A673 (cell line): ENCODE results near the gene ADAMTS2. TPM values are rescaled to one million over a fixed set of nuclear protein-coding genes. Genes with fewer than 3 reads are reported as not detected.

ENCODE experiments used
- BruUV-seq: library from RNA; stranded (reverse); fragments of 400-500 nt; replicated peaks from 2 replicates; lab custom pipeline; 2021; lab: Mats Ljungman, UMichigan
- CTCF ChIA-PET: fragments of 300-600 bp; sonication (Branson Sonifier 250); formaldehyde crosslinking; loops from one replicate; lab custom pipeline; 2022; ENCODE audit warnings: antibody characterized with exemption; lab: Charles Lee
- POLR2A ChIA-PET: fragments of 300-600 bp; sonication (Branson Sonifier 250); formaldehyde crosslinking; loops from one replicate; lab custom pipeline; 2022; ENCODE audit warnings: antibody characterized with exemption; ENCODE audit not compliant: low non-redundant PET; lab: Charles Lee
- DNase-seq: peaks from one replicate; pipeline ENCODE4 v3.0.0-alpha.2; 2015; ENCODE audit warnings: low spot score
- H3K27ac ChIP-seq: fragments of 200-600 bp; sonication (generic); 2 replicates; pipeline ENCODE4 v1.5.1; 2016; ENCODE audit warnings: mixed run types, low read depth, mild to moderate bottlenecking, mixed read lengths, antibody characterized with exemption, low read length; ENCODE audit not compliant: poor library complexity, severe bottlenecking
- H3K27me3 ChIP-seq: fragments of 200-600 bp; sonication (generic); replicated peaks from 2 replicates; pipeline ENCODE4 v1.6.1; 2017; ENCODE audit warnings: mixed run types, low read depth, mild to moderate bottlenecking, mixed read lengths, antibody characterized with exemption, low read length; ENCODE audit not compliant: insufficient read depth, poor library complexity
- H3K36me3 ChIP-seq: fragments of 200-600 bp; sonication (generic); 2 replicates; pipeline ENCODE4 v1.6.1; 2016; ENCODE audit warnings: mixed run types, mild to moderate bottlenecking, mixed read lengths, antibody characterized with exemption, low read length; ENCODE audit not compliant: insufficient read depth, poor library complexity, severe bottlenecking
- H3K4me1 ChIP-seq: fragments of 200-600 bp; sonication (generic); 2 replicates; pipeline ENCODE4 v1.6.1; 2017; ENCODE audit warnings: mixed run types, mild to moderate bottlenecking, mixed read lengths, antibody characterized with exemption, low read length; ENCODE audit not compliant: insufficient read depth, poor library complexity, severe bottlenecking
- H3K4me3 ChIP-seq: fragments of 200-600 bp; sonication (generic); 2 replicates; pipeline ENCODE4 v1.5.1; 2016; ENCODE audit warnings: low read depth, mixed run types, mild to moderate bottlenecking, mixed read lengths, low read length; ENCODE audit not compliant: poor library complexity, severe bottlenecking
- H3K9me3 ChIP-seq: fragments of 200-600 bp; sonication (generic); 2 replicates; pipeline ENCODE4 v1.6.1; 2016; ENCODE audit warnings: mixed run types, low read depth, mild to moderate bottlenecking, mixed read lengths, antibody characterized with exemption, low read length; ENCODE audit not compliant: poor library complexity, severe bottlenecking
- CTCF ChIP-seq: fragments of 300-800, 200-600 bp; sonication (generic); conservative IDR thresholded peaks from 2 replicates; pipeline ENCODE4 v1.5.1; 2017; ENCODE audit warnings: low read depth, mild to moderate bottlenecking, antibody characterized with exemption, low read length, moderate library complexity, mixed read lengths
- EZH2 ChIP-seq: fragments of 200-600 bp; sonication (generic); IDR thresholded peaks from 2 replicates; pipeline ENCODE4 v1.6.1; 2017; ENCODE audit warnings: borderline replicate concordance, low read depth, mild to moderate bottlenecking, mixed read lengths, antibody characterized with exemption, low read length; ENCODE audit not compliant: poor library complexity, severe bottlenecking
- intact Hi-C: fragments of 100-400 bp; cut with micrococcal nuclease; formaldehyde crosslinking; loops from one replicate; pipeline ENCODE4 v1.10.0; 2022; ENCODE audit not compliant: unreplicated experiment
- total RNA-seq: library from RNA; stranded (reverse); gene quantifications from 2 replicates; pipeline ENCODE4 v1.2.3, GENCODE V29; 2021

The ADAMTS2 gene
- total RNA-seq, 1 experiment from 2014 or later: 0.39 TPM

GRCh38 chr5:179337796-179338676 lies 7.2 kb downstream of the ADAMTS2 start:
- POLR2A ChIA-PET: no interaction called here
- Histone ChIP-seq H3K36me3 (no peaks in the 10 kb centered on the region), H3K4me3 (no peak overlapping the region), H3K27me3 (peaks cover 24% of the 10 kb centered on the region), H3K9me3 (no peaks in the 10 kb centered on the region), H3K4me1 (no peaks in the 10 kb centered on the region), H3K27ac (no peak overlapping the region)
- CTCF ChIA-PET: no interaction called here
- no peak for DNase-seq
- BruUV-seq: no TSS peak
- intact Hi-C loops: no loop called here
- TF ChIP-seq EZH2 (no peak), CTCF (no peak)

- H3K36me3 ChIP-seq: no peaks in the 10 kb centered on the region
- no peak for TF ChIP-seq CTCF
- no TSS peak for BruUV-seq
- H3K9me3 ChIP-seq: no peaks in the 10 kb centered on the region
- no peak overlapping the region for H3K4me3 ChIP-seq
- ChIA-PET POLR2A (no interaction called here), CTCF (no interaction called here)
- DNase-seq: no peak
- intact Hi-C loops: no loop called here
- no peak overlapping the region for H3K27ac ChIP-seq
- peaks cover 15% of the 10 kb centered on the region for H3K27me3 ChIP-seq
- H3K4me1 ChIP-seq: no peaks in the 10 kb centered on the region
These were observed 8.1 kb downstream of the ADAMTS2 start for GRCh38 chr5:179336871-179337795.

GRCh38 chr5:179336126-179336870 lies 9.0 kb downstream of the ADAMTS2 start:
- Histone ChIP-seq H3K4me3 (no peak overlapping the region), H3K27ac (no peak overlapping the region), H3K36me3 (no peaks in the 10 kb centered on the region), H3K4me1 (no peaks in the 10 kb centered on the region), H3K9me3 (no peaks in the 10 kb centered on the region), H3K27me3 (peaks cover 11% of the 10 kb centered on the region)
- ChIA-PET CTCF (no interaction called here), POLR2A (no interaction called here)
- intact Hi-C loops: no loop called here
- no peak for DNase-seq
- TF ChIP-seq CTCF (no peak), EZH2 (no peak)
- no TSS peak for BruUV-seq
